Stimulated activated naive B cell treated with anti-CD40 and anti-IgM and Interleukin-4, amounts not matched to agents 10 μg/mL and 1 μg/mL and 100 μg/mL, for 72 hours (primary cell): Measurements from ENCODE around the gene CD86.

Experiments used
- ATAC-seq, 2 donors: fragments of 150-1000 bp; cut with Tn5 transposase; replicated peaks; 2 replicates each; pipeline ENCODE4 v1.10.0; 2021; ENCODE audit warnings: moderate library complexity in 1 of 2
- DNase-seq: peaks from one replicate; pipeline ENCODE4 v3.0.0; 2021
- H3K27ac Mint-ChIP-seq: one replicate; pipeline ENCODE4 v1.8.0; 2022; ENCODE audit warnings: mild to moderate bottlenecking, mixed read lengths
- H3K27me3 Mint-ChIP-seq, 2 donors: one replicate each; pipeline ENCODE4 v1.8.0; 2022; ENCODE audit warnings: mixed read lengths in 2 of 2
- H3K36me3 Mint-ChIP-seq, 2 donors: one replicate each; pipeline ENCODE4 v1.8.0; 2022; ENCODE audit warnings: mixed read lengths in 2 of 2, mild to moderate bottlenecking in 1 of 2
- H3K4me1 Mint-ChIP-seq, 2 donors: one replicate each; pipeline ENCODE4 v1.8.0; 2022; ENCODE audit warnings: mixed read lengths in 2 of 2, mild to moderate bottlenecking in 1 of 2
- H3K4me3 Mint-ChIP-seq, 2 donors: one replicate each; pipeline ENCODE4 v1.8.0; 2022; ENCODE audit warnings: mild to moderate bottlenecking in 2 of 2, mixed read lengths in 2 of 2, moderate library complexity in 1 of 2
- H3K9me3 Mint-ChIP-seq, 2 donors: one replicate each; pipeline ENCODE4 v1.8.0; 2022; ENCODE audit warnings: mixed read lengths in 2 of 2, mild to moderate bottlenecking in 1 of 2

The CD86 gene

GRCh38 chr3:122067588-122068240 is 12.6 kb downstream of the CD86 start:
- no peak for DNase-seq
- H3K27ac Mint-ChIP-seq, result no peak overlapping the region
- no peaks in the 10 kb centered on the region for H3K9me3 Mint-ChIP-seq
- H3K27me3 Mint-ChIP-seq, result no peaks in the 10 kb centered on the region
- no peak overlapping the region for H3K4me3 Mint-ChIP-seq
- ATAC-seq, result peak; percentile 81
- peaks cover 31 to 54% of the 10 kb centered on the region in 2 donors for H3K4me1 Mint-ChIP-seq
- H3K36me3 Mint-ChIP-seq, result peaks cover 8 to 14% of the 10 kb centered on the region in 2 donors

- peaks cover 0 to 2% of the 10 kb centered on the region in 2 donors for H3K9me3 Mint-ChIP-seq
- peak overlapping the region; percentile 58 to 76 for H3K4me3 Mint-ChIP-seq
- no peaks in the 10 kb centered on the region for H3K27me3 Mint-ChIP-seq
- peak; percentile 65 for DNase-seq
- ATAC-seq, result peak; percentile 32 to 46
- H3K36me3 Mint-ChIP-seq, result peaks cover 6 to 19% of the 10 kb centered on the region in 2 donors
- H3K4me1 Mint-ChIP-seq, result peaks cover 45 to 68% of the 10 kb centered on the region in 2 donors
- peak overlapping the region; percentile 90 for H3K27ac Mint-ChIP-seq
Measured at GRCh38 chr3:122074621-122075265, 19.6 kb downstream of the CD86 start.

- Mint-ChIP-seq H3K4me1 (peaks cover 55 to 78% of the 10 kb centered on the region in 2 donors), H3K27ac (peak overlapping the region; percentile 99), H3K4me3 (peak overlapping the region; percentile 95 to 96), H3K27me3 (no peaks in the 10 kb centered on the region), H3K9me3 (peaks cover 0 to 2% of the 10 kb centered on the region in 2 donors), H3K36me3 (peaks cover 17 to 34% of the 10 kb centered on the region in 2 donors)
- DNase-seq (peak; percentile 47), ATAC-seq (peak; percentile 54 to 60)
Measured at GRCh38 chr3:122076491-122077292, 21.5 kb downstream of the CD86 start.

- peaks cover 63 to 87% of the 10 kb centered on the region in 2 donors for H3K4me1 Mint-ChIP-seq
- DNase-seq (peak; percentile 74), ATAC-seq (peak; percentile 72 to 75)
- peak overlapping the region; percentile 95 to 96 for H3K4me3 Mint-ChIP-seq
- peak overlapping the region; percentile 99 for H3K27ac Mint-ChIP-seq
- no peaks in the 10 kb centered on the region for H3K27me3 Mint-ChIP-seq
- peaks cover 23 to 43% of the 10 kb centered on the region in 2 donors for H3K36me3 Mint-ChIP-seq
- peaks cover 0 to 2% of the 10 kb centered on the region in 2 donors for H3K9me3 Mint-ChIP-seq
Measured at GRCh38 chr3:122077293-122078234, 22.4 kb downstream of the CD86 start.

- ATAC-seq (no peak), DNase-seq (no peak)
- H3K9me3 Mint-ChIP-seq, result peaks cover 0 to 2% of the 10 kb centered on the region in 2 donors
- H3K4me3 Mint-ChIP-seq, result peak overlapping the region; percentile 95 to 96
- H3K36me3 Mint-ChIP-seq, result peaks cover 23 to 48% of the 10 kb centered on the region in 2 donors
- peaks cover 69 to 94% of the 10 kb centered on the region in 2 donors for H3K4me1 Mint-ChIP-seq
- peak overlapping the region; percentile 99 for H3K27ac Mint-ChIP-seq
- H3K27me3 Mint-ChIP-seq, result no peaks in the 10 kb centered on the region
Measured at GRCh38 chr3:122078235-122078935, 23.2 kb downstream of the CD86 start.

GRCh38 chr3:122079524-122080206 is 24.5 kb downstream of the CD86 start:
- DNase-seq (no peak), ATAC-seq (no peak)
- H3K9me3 Mint-ChIP-seq, result no peaks in the 10 kb centered on the region
- peak overlapping the region; percentile 90 for H3K27ac Mint-ChIP-seq
- peaks cover 61 to 93% of the 10 kb centered on the region in 2 donors for H3K4me1 Mint-ChIP-seq
- no peaks in the 10 kb centered on the region for H3K27me3 Mint-ChIP-seq
- H3K36me3 Mint-ChIP-seq, result peaks cover 21 to 49% of the 10 kb centered on the region in 2 donors
- H3K4me3 Mint-ChIP-seq, result peak overlapping the region; percentile 78 to 95

- no peak for ATAC-seq
- DNase-seq, result no peak
- H3K27me3 Mint-ChIP-seq, result no peaks in the 10 kb centered on the region
- no peaks in the 10 kb centered on the region for H3K9me3 Mint-ChIP-seq
- H3K4me1 Mint-ChIP-seq, result peaks cover 59 to 93% of the 10 kb centered on the region in 2 donors
- H3K4me3 Mint-ChIP-seq, result peak overlapping the region; percentile 78 to 95
- H3K27ac Mint-ChIP-seq, result peak overlapping the region; percentile 90
- H3K36me3 Mint-ChIP-seq, result peaks cover 21 to 51% of the 10 kb centered on the region in 2 donors
Measured at GRCh38 chr3:122080207-122080587, 25.0 kb downstream of the CD86 start.

GRCh38 chr3:122081543-122082247 is 26.5 kb downstream of the CD86 start:
- no peaks in the 10 kb centered on the region for H3K27me3 Mint-ChIP-seq
- H3K4me3 Mint-ChIP-seq, result peak overlapping the region; percentile 21 to 63
- no peaks in the 10 kb centered on the region for H3K9me3 Mint-ChIP-seq
- H3K4me1 Mint-ChIP-seq, result peaks cover 60 to 94% of the 10 kb centered on the region in 2 donors
- peak overlapping the region; percentile 70 for H3K27ac Mint-ChIP-seq
- H3K36me3 Mint-ChIP-seq, result peaks cover 27 to 65% of the 10 kb centered on the region in 2 donors
- ATAC-seq (no peak), DNase-seq (no peak)

- Mint-ChIP-seq H3K27me3 (no peaks in the 10 kb centered on the region), H3K27ac (no peak overlapping the region), H3K4me1 (peaks cover 58 to 94% of the 10 kb centered on the region in 2 donors), H3K4me3 (peak overlapping the region; percentile 29 to 47), H3K36me3 (peaks cover 29 to 72% of the 10 kb centered on the region in 2 donors), H3K9me3 (no peaks in the 10 kb centered on the region)
- DNase-seq (no peak), ATAC-seq (no peak)
Measured at GRCh38 chr3:122082357-122082756, 27.2 kb downstream of the CD86 start.

GRCh38 chr3:122084799-122085198 is 29.6 kb downstream of the CD86 start:
- H3K27me3 Mint-ChIP-seq, result no peaks in the 10 kb centered on the region
- ATAC-seq (no peak), DNase-seq (no peak)
- peaks cover 57 to 87% of the 10 kb centered on the region in 2 donors for H3K4me1 Mint-ChIP-seq
- H3K9me3 Mint-ChIP-seq, result no peaks in the 10 kb centered on the region
- peaks cover 32 to 76% of the 10 kb centered on the region in 2 donors for H3K36me3 Mint-ChIP-seq
- no peak overlapping the region for H3K4me3 Mint-ChIP-seq
- no peak overlapping the region for H3K27ac Mint-ChIP-seq

GRCh38 chr3:122085673-122086072 is 30.5 kb downstream of the CD86 start:
- peak; percentile 28 to 37 for ATAC-seq
- peak overlapping the region in 1 of 2 donors; percentile 23 for H3K4me3 Mint-ChIP-seq
- peak overlapping the region; percentile 16 for H3K27ac Mint-ChIP-seq
- no peak for DNase-seq
- H3K27me3 Mint-ChIP-seq, result no peaks in the 10 kb centered on the region
- peaks cover 25 to 68% of the 10 kb centered on the region in 2 donors for H3K36me3 Mint-ChIP-seq
- peaks cover 59 to 84% of the 10 kb centered on the region in 2 donors for H3K4me1 Mint-ChIP-seq
- no peaks in the 10 kb centered on the region for H3K9me3 Mint-ChIP-seq

GRCh38 chr3:122088531-122088930 is 33.4 kb downstream of the CD86 start:
- Mint-ChIP-seq H3K27ac (peak overlapping the region; percentile 43), H3K36me3 (peaks cover 23 to 54% of the 10 kb centered on the region in 2 donors)
- ATAC-seq, result no peak

More at GRCh38 chr3:122088531-122088930, 33.4 kb downstream of the CD86 start:
- no peak for DNase-seq
- Mint-ChIP-seq H3K4me3 (peak overlapping the region; percentile 37 to 46), H3K27me3 (no peaks in the 10 kb centered on the region), H3K9me3 (no peaks in the 10 kb centered on the region), H3K4me1 (peaks cover 54 to 79% of the 10 kb centered on the region in 2 donors)
